ENCODE measurements around the gene DNAJB2.
A peak's percentile ranks its signal among the peaks of the same experiment; 100 is the strongest.
"Not testable (repeated sequence)": the region's sequence is repeated elsewhere in the genome, so short reads cannot be mapped to it uniquely, and the experiment has no call there.

The DNAJB2 gene

DNA sequence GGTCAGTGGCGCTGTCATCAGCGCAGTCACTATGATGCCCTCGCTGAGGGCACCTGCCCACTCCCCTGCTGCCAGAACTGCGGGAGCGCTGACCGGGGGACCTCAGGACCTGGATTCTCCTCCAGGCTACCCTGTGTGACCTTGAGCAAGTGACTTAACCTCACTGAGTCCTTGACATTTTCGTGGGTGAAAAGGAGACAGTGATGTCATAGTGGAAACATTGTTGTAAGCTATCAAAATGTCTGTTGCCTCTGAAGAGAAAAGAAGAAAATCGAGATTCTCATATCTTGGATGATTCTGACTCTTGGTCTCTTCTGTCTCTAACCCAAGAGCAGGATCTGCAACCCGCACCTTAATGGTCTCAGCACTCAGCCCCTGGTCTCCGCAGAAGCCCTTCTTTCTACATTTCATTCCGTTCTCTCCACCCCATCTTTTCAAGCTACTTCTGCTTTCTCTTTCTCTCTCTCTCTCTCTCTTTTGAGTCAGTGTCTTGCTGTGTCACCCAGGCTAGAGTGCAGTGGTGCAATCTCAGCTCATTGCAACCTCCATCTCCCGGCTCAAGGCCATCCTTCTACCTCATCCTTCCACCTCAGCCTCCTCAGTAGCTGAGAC lies 24.5 kb upstream of the DNAJB2 start:
- no peak overlapping the region for H3K4me3 ChIP-seq (ENCODE audit: low read depth, low read length)

- H3K4me3 ChIP-seq (ENCODE audit: low read depth, low read length) = not testable (repeated sequence)
Measured at GRCh38 chr2:219258942-219259341, 20.2 kb upstream of the DNAJB2 start.

DNA sequence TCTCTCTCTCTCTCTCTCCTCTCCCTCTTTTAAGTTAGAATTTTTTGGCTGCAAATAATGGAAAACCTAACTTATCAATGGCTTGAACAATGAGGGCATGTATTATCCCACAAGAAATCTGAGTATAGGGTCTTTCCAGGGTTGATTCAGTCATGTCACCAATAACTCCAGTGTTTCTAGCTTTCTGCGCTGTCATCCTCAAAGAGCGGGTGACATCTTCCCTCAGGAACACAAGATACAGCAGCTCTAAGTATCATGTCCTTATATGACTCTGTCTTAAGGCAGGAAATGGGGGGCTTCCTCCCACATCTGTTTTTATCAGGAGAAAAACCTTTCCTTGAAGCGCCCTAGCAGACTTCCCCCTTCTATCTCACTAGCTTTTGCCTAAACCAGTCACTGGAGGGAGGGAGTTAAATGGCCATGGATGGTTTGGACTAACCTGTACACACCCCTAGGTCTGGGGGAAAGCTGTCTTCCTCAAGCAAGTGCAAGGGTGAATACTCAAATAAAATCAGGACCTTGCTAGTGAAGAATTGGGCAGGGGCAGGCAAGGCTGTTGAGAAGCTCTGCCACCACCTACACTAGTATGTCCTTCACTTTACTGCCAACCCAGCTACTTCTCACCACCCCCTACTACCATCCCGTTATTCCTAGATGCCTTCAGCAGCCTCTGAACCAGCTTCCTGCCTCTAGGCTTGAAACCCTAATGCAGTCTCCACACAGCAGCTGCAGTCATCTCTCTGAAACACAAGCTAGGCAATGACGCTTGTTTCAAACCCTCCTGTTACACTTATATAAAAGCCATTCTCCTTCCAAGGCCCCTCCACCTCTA lies 17.9 kb upstream of the DNAJB2 start:
- no peak overlapping the region for H3K4me3 ChIP-seq (ENCODE audit: low read depth, low read length)

DNA sequence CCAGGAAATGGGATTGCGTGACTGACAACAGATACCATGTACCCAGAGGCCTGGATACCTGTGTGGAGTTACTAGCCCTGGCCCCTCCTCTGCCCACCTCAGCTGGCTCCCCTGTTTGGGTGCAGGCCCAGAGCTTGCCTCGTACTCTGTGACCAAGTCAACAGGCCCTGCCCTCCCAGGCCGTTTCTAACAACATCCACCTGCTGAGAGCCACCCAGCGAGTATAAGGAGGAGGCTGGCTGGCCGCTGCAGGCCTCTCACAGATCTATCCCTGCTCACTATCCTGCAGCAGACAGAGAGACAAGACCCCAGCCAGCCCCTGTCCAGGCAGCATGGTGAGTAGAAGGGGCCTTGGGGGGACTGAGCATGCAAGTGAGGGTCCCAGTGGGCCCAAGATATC lies 12.9 kb upstream of the DNAJB2 start:
- no peak overlapping the region for H3K4me3 ChIP-seq (ENCODE audit: low read depth, low read length)

GRCh38 chr2:219266886-219267285 lies 12.3 kb upstream of the DNAJB2 start:
- no peak overlapping the region for H3K4me3 ChIP-seq (ENCODE audit: low read depth, low read length)

- H3K4me3 ChIP-seq (ENCODE audit: low read depth, low read length) = no peak overlapping the region
Measured at GRCh38 chr2:219268294-219268693, 10.9 kb upstream of the DNAJB2 start.

DNA sequence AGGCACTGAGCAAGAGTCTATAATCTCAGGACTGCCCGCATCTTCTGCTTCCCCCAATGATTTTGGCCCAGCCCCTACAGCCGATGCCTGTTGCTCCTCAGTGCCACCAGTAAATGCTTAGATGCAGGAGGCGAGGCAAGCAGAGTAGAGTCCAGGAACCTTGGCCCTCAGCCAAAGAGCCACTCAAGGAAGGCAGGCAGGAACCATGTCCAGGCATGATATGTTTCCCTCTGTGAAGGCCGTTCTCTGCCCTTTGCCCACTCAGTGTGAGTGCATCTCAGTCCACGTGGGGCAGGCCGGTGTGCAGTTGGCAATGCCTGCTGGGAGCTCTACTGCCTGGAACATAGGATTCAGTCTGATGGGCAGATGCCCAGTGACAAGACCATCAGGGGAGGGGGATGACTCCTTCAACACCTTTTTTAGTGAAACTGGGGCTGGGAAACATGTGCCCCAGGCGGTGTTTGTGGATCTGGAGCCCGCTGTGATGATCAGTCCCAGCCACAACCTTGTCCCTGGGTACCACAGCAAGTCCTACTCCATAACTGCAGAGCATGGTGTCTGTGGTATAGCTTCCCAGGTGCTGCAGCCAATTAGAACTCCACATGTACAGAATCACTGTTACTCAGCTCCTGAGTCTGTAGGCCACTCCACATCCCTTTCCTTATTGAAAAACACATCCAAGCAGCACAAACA lies 9.7 kb upstream of the DNAJB2 start:
- no peak overlapping the region for H3K4me3 ChIP-seq (ENCODE audit: low read depth, low read length)

DNA sequence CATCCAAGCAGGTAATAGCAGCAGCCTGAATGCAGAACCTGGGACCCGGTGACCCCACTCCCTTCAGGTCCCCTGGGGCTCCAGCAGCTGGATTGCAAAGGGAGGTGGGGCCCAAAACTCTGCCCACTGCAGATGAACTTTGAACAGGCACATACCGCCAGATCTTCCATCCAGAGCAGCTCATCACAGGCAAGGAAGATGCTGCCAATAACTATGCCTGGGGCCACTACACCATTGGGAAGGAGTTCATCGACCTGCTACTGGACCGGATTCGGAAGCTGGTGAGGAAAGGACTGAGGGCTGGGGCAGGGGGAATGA lies 9.2 kb upstream of the DNAJB2 start:
- no peak overlapping the region for H3K4me3 ChIP-seq (ENCODE audit: low read depth, low read length)

DNA sequence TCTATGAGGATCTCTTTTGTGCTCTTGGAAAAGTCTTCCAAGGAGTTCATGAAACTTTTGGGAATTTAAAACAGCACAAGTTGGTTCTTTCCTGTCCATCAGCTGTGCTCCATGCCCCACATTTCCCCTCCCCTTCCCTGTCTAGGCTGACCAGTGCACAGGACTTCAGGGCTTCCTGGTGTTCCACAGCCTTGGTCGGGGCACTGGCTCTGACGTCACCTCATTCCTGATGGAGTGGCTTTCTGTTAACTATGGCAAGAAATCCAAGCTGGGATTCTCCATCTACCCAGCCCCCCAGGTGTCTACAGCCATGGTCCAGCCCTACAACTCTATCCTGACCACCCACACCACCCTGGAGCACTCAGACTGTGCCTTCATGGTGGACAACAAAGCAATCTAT lies 8.1 kb upstream of the DNAJB2 start:
- H3K4me3 ChIP-seq (ENCODE audit: low read depth, low read length) = no peak overlapping the region

DNA sequence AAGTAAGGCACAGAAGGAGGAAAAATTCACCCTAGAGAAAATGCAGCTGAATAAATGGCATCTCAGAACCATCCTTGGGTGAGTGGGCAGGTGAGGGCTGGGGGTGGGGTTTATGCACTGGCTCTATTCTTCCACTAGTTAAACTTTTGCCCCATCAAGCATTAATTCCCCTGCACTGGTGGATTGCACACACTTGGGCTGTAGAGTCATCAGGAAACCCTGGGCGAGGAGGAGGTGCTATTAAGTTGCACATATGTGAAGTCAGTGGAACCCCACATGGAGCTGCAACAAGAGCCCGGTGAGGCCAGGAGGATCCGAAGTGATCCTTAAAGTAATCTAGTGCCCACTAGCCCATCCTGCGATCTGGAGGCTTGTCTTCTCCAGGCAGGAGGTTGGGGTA lies 6.8 kb upstream of the DNAJB2 start:
- H3K4me3 ChIP-seq (ENCODE audit: low read depth, low read length) = no peak overlapping the region

- no peak overlapping the region for H3K4me3 ChIP-seq (ENCODE audit: low read depth, low read length)
Measured at GRCh38 chr2:219272995-219273394, 6.2 kb upstream of the DNAJB2 start.

DNA sequence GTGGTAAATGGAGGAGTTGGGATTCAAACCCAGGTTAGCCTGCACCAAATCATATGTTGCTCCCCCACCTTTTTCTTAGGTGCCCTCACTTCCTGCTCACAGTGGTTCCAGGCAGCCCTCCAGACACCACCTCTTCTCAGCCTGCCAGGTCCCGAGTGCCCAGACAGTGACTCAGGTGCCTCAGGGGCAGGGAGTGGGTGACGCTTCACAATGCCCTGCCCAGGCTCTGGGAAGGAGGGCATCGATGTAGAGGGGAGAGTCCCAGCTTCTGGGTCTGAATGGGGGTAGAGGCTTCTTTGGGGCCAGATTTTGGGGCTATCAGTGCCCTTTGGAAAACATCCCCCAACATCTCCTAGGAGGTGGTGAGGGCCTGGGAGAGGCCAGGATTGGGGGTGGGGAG lies 5.2 kb upstream of the DNAJB2 start:
- no peak overlapping the region for H3K4me3 ChIP-seq (ENCODE audit: low read depth, low read length)

GRCh38 chr2:219274361-219274921 lies 4.7 kb upstream of the DNAJB2 start:
- H3K4me3 ChIP-seq (ENCODE audit: low read depth, low read length) = no peak overlapping the region

- no peak overlapping the region for H3K4me3 ChIP-seq (ENCODE audit: low read depth, low read length)
Measured at GRCh38 chr2:219277703-219278654, 1.2 kb upstream of the DNAJB2 start.

- peak overlapping the region; percentile 36 for H3K4me3 ChIP-seq (ENCODE audit: low read depth, low read length)
Measured at GRCh38 chr2:219278655-219279150, 463 bp upstream of the DNAJB2 start.

DNA sequence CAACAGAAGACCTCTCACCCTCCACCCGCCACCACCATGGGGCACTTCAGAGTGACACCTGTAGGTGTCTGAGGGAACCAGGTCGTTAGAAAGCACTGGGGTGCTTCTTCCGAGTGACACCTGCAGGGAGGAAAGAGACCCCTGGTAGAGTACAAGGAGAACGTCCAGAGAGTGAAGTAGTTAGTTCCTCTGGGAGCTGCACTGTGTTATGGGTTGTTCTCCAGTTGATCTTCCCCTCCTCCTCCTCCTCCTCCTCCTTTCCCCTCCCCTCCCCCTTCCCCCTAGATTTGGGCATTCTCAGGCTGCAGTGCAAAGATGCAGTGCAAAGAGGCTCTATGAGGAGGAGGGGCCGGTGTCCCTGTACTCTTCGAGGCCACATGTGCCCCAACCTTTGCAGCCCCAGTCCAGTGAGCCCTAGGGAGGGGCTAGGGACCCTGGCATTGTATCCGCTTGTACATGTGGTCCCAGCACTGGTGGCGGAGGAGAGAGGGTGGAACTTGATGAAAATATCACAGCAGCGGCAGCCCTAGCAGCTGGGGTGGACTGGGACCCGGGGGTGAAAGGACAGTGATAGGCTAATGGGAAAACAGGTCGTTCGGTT lies 850 bp downstream of the DNAJB2 start:
- peak overlapping the region; percentile 31 for H3K4me3 ChIP-seq (ENCODE audit: low read depth, low read length)

DNA sequence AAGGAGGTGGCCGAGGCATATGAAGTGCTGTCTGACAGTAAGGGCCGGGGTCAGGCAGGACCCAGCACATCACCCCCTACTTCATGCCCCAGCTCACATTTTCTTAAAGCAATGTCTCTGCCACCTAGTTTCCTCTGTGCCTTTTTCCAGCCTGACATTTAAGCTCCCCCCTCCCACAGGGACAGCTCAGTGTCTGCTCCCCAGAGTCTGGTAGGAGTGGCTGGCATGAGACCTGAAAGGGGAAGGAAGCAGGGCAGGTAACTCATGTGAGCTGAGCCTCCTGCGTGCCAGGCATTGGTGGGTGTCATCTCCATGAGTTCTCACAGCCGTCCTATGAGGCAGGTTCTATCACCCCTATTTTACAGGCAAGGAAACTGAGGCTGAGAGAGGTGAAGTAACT lies 1.5 kb downstream of the DNAJB2 start:
- H3K4me3 ChIP-seq (ENCODE audit: low read depth, low read length) = no peak overlapping the region

GRCh38 chr2:219281588-219281987 lies 2.4 kb downstream of the DNAJB2 start:
- H3K4me3 ChIP-seq (ENCODE audit: low read depth, low read length) = no peak overlapping the region

- no peak overlapping the region for H3K4me3 ChIP-seq (ENCODE audit: low read depth, low read length)
Measured at GRCh38 chr2:219282375-219282774, 3.2 kb downstream of the DNAJB2 start.

- H3K4me3 ChIP-seq (ENCODE audit: low read depth, low read length) = no peak overlapping the region
Measured at GRCh38 chr2:219282943-219283581, 3.9 kb downstream of the DNAJB2 start.
